HepG2 (cell line): Measurements from ENCODE around the gene PPAN. TPM values are rescaled to one million over a fixed set of nuclear protein-coding genes. Genes with fewer than 3 reads are reported as not detected.
A peak's percentile ranks its signal among the peaks of the same experiment; 100 is the strongest.

Experiments used
- ATF1 ChIP-seq: IDR thresholded peaks from 2 replicates; pipeline ENCODE4 v1.6.1; 2016; ENCODE audit warnings: mild to moderate bottlenecking, control low read depth
- CEBPB ChIP-seq: IDR thresholded peaks from 2 replicates; pipeline ENCODE4 v1.6.1; 2011; ENCODE audit warnings: low read depth, low read length, improper control_type of control experiment, borderline replicate concordance
- CHD2 ChIP-seq: IDR thresholded peaks from 2 replicates; pipeline ENCODE4 v1.6.1; 2011; ENCODE audit warnings: low read depth, low read length, improper control_type of control experiment
- HCFC1 ChIP-seq: fragments of 150-350 bp; IDR thresholded peaks from 2 replicates; pipeline ENCODE4 v1.6.1; 2014; ENCODE audit warnings: low read depth, low read length
- HNRNPUL1 ChIP-seq: fragments of 200-400 bp; formaldehyde crosslinking; IDR thresholded peaks from 2 replicates; pipeline ENCODE4 v1.6.1; 2017; ENCODE audit warnings: low read depth, mild to moderate bottlenecking, low read length, moderate library complexity
- KLF16 ChIP-seq, 2 experiments: sonication (generic) in 1 of 2; formaldehyde crosslinking in 1 of 2; IDR thresholded peaks; 2 replicates each; pipeline versions ENCODE4 v1.6.1 to v1.8.0; 2016 to 2023; ENCODE audit warnings: missing genetic modification reagents in 2 of 2, missing compliant biosample characterization in 1 of 2
- PHF20 ChIP-seq: sonication (generic); formaldehyde crosslinking; IDR thresholded peaks from 2 replicates; pipeline ENCODE4 v1.5.0; 2020; ENCODE audit warnings: mild to moderate bottlenecking, missing genetic modification reagents
- PRPF4 ChIP-seq: fragments of 200-400 bp; formaldehyde crosslinking; IDR thresholded peaks from 2 replicates; pipeline ENCODE4 v1.6.1; 2016; ENCODE audit warnings: low read length, low read depth; ENCODE audit not compliant: poor library complexity, severe bottlenecking
- SNAPC2 ChIP-seq: sonication (generic); formaldehyde crosslinking; IDR thresholded peaks from 2 replicates; pipeline ENCODE4 v1.8.1; 2022; ENCODE audit warnings: mild to moderate bottlenecking, missing genetic modification reagents
- SNRNP70 ChIP-seq: fragments of 200-400 bp; formaldehyde crosslinking; IDR thresholded peaks from 2 replicates; pipeline ENCODE4 v1.6.1; 2017; ENCODE audit warnings: mild to moderate bottlenecking, low read depth, low read length, moderate library complexity
- SP1 ChIP-seq, 2 experiments: fragments of 450-650 bp in 1 of 2; sonication (generic) in 1 of 2; formaldehyde crosslinking in 1 of 2; IDR thresholded peaks; 2 replicates each; pipeline versions ENCODE4 v1.4.0 to v1.6.1; 2016 to 2020; ENCODE audit warnings: missing genetic modification reagents in 1 of 2
- TBL1XR1 ChIP-seq: fragments of 150-350 bp; IDR thresholded peaks from 2 replicates; pipeline ENCODE4 v1.6.1; 2014; ENCODE audit warnings: borderline replicate concordance, low read length; ENCODE audit not compliant: partially characterized antibody
- TEAD3 ChIP-seq: optimal IDR thresholded peaks from 2 replicates; pipeline ENCODE3; 2016; ENCODE audit warnings: borderline replicate concordance
- THAP11 ChIP-seq: IDR thresholded peaks from 2 replicates; pipeline ENCODE4 v1.6.1; 2016; ENCODE audit warnings: missing biosample characterization, missing genetic modification reagents
- ZFP36L1 ChIP-seq: sonication (generic); formaldehyde crosslinking; IDR thresholded peaks from 2 replicates; pipeline ENCODE4 v1.8.0; 2022; ENCODE audit warnings: mild to moderate bottlenecking, missing genetic modification reagents, moderate library complexity
- ZNF33A ChIP-seq: sonication (generic); formaldehyde crosslinking; IDR thresholded peaks from 2 replicates; pipeline ENCODE4 v1.5.1; 2020; ENCODE audit warnings: missing genetic modification reagents, mild to moderate bottlenecking, moderate library complexity, borderline replicate concordance
- ZNF670 ChIP-seq: sonication (generic); formaldehyde crosslinking; IDR thresholded peaks from 2 replicates; pipeline ENCODE4 v1.8.0; 2022; ENCODE audit warnings: mild to moderate bottlenecking, missing genetic modification reagents, borderline replicate concordance
- ZNF777 ChIP-seq: sonication (generic); formaldehyde crosslinking; IDR thresholded peaks from 2 replicates; pipeline ENCODE4 v1.4.0; 2020; ENCODE audit warnings: missing genetic modification reagents
- ZNF788 ChIP-seq: sonication (generic); formaldehyde crosslinking; IDR thresholded peaks from 2 replicates; pipeline ENCODE4 v1.5.0; 2020; ENCODE audit warnings: mild to moderate bottlenecking, missing genetic modification reagents, borderline replicate concordance
- ZNF816 ChIP-seq: sonication (generic); formaldehyde crosslinking; IDR thresholded peaks from 2 replicates; pipeline ENCODE4 v1.8.0; 2022; ENCODE audit warnings: missing genetic modification reagents, mild to moderate bottlenecking, borderline replicate concordance
- polyA plus RNA-seq, 8 experiments: library from polyadenylated mRNA; depleted of rRNA in 3 of 8; stranded (reverse) in 7 of 8; unstranded in 1 of 8; fragments of >200 nt; fragmentation: Illumina TruSeq in 4 of 8; extraction: Trizol in 4 of 8; gene quantifications; 2 replicates each; pipeline versions ENCODE4 v1.2.1 to v1.2.3, GENCODE V29; 2011 to 2016; ENCODE audit warnings: low read depth in 4 of 8, missing spikeins in 1 of 8, mixed read lengths in 1 of 8; ENCODE audit not compliant: insufficient read depth in 1 of 8
- total RNA-seq, 5 experiments: library from RNA; depleted of rRNA; stranded (reverse); fragments of >200 nt; fragmentation: Illumina TruSeq; extraction: Trizol; gene quantifications; 2 replicates each; pipeline ENCODE4 v1.2.3, GENCODE V29; 2016; ENCODE audit warnings: low read depth in 1 of 5
- TF ChIP-seq, protein P1 (sequence below): sonication (generic); formaldehyde crosslinking; IDR thresholded peaks from 2 replicates; pipeline ENCODE4 v1.4.0; 2020; ENCODE audit warnings: low read depth, mild to moderate bottlenecking, missing genetic modification reagents
- TF ChIP-seq, protein P2 (sequence below): sonication (generic); formaldehyde crosslinking; IDR thresholded peaks from 2 replicates; pipeline ENCODE4 v1.8.0; 2022; ENCODE audit warnings: mild to moderate bottlenecking, missing genetic modification reagents, moderate library complexity
- TF ChIP-seq, protein P3 (sequence below): IDR thresholded peaks from 2 replicates; pipeline ENCODE4 v1.6.1; 2012; ENCODE audit warnings: inconsistent platforms
- TF ChIP-seq, protein P4 (sequence below): sonication (generic); formaldehyde crosslinking; IDR thresholded peaks from 2 replicates; pipeline ENCODE4 v1.4.0; 2020; ENCODE audit warnings: mild to moderate bottlenecking, missing genetic modification reagents
- TF ChIP-seq, protein P5 (sequence below): IDR thresholded peaks from 2 replicates; pipeline ENCODE4 v1.6.1; 2016; ENCODE audit warnings: missing compliant biosample characterization, missing genetic modification reagents, borderline replicate concordance
- TF ChIP-seq, protein P6 (sequence below): sonication (generic); formaldehyde crosslinking; conservative IDR thresholded peaks from 2 replicates; pipeline ENCODE4 v1.4.0; 2020; ENCODE audit warnings: missing genetic modification reagents

Gene PPAN
- total and polyA plus RNA-seq, 2 of the 13 experiments (the other 11 are each of a cell fraction or from before 2014, with no cell fraction given) = 36.2 to 41.9 TPM

DNA sequence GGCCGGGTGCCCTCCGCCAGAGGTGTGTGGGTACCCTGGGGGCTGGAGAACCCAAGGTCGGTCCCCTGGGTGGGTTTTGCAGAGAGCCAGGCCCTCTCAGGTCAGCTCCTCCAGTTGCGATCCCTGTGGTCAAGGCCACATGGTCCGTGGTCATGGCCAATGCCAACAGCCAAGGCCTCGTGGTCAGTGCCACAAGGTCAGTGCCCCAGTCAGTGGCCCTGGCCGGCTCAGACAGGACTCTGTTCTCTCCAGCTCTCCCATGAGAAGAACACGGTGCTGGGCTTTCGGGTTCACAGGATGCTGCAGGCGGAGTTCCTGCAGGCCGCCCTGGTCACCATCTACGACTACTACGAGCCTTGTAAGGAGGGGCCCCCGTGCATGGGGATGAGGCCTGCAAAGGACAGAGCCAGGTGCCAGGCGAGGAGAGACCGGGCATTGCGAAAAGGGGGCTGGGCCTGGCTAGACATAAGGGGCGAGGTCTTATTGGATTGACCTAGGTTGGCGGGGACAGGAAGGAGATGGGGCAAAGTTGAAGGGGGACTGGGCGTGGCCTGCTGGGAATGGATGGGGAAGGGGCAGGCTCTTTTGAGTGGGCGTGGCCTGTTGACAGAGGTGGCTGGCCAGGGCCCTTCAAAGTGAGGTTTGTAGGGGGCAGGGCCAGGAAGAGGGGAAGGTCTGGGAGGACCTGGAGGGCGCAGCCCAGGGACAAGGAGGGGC is 35.3 kb upstream of the PPAN start (continued):
- TF ChIP-seq TBL1XR1 = peak; percentile 81
- no peak for TF ChIP-seq CEBPB
- TF ChIP-seq HNRNPUL1 = no peak
- TF ChIP-seq ZNF33A (CRISPR knock-in tag) = no peak
- TF ChIP-seq THAP11 (CRISPR knock-in tag) = 0 out of 2 replicates have a peak, but pooled peaks have one; percentile 14
- TF ChIP-seq CHD2 = no peak
- TF ChIP-seq ZFP36L1 (CRISPR knock-in tag) = no peak
- TF ChIP-seq, protein P1, sequence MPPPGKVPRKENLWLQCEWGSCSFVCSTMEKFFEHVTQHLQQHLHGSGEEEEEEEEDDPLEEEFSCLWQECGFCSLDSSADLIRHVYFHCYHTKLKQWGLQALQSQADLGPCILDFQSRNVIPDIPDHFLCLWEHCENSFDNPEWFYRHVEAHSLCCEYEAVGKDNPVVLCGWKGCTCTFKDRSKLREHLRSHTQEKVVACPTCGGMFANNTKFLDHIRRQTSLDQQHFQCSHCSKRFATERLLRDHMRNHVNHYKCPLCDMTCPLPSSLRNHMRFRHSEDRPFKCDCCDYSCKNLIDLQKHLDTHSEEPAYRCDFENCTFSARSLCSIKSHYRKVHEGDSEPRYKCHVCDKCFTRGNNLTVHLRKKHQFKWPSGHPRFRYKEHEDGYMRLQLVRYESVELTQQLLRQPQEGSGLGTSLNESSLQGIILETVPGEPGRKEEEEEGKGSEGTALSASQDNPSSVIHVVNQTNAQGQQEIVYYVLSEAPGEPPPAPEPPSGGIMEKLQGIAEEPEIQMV = no peak
- no peak for TF ChIP-seq ATF1 (CRISPR knock-in tag)
- no peak for TF ChIP-seq ZNF777
- TF ChIP-seq SNRNP70 = no peak
- TF ChIP-seq, protein P2, sequence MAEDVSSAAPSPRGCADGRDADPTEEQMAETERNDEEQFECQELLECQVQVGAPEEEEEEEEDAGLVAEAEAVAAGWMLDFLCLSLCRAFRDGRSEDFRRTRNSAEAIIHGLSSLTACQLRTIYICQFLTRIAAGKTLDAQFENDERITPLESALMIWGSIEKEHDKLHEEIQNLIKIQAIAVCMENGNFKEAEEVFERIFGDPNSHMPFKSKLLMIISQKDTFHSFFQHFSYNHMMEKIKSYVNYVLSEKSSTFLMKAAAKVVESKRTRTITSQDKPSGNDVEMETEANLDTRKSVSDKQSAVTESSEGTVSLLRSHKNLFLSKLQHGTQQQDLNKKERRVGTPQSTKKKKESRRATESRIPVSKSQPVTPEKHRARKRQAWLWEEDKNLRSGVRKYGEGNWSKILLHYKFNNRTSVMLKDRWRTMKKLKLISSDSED (CRISPR knock-in tag) = no peak
- no peak for TF ChIP-seq ZNF816 (CRISPR knock-in tag)
- no peak for TF ChIP-seq HCFC1
- TF ChIP-seq SP1 (IDR thresholded peaks at IDR 0.05) = no peak
- peak; percentile 39; the same call in 1 of the 2 replicates for TF ChIP-seq SP1 (CRISPR knock-in tag; IDR thresholded peaks at IDR 0.05)
- no peak for TF ChIP-seq PRPF4
- TF ChIP-seq, protein P3, sequence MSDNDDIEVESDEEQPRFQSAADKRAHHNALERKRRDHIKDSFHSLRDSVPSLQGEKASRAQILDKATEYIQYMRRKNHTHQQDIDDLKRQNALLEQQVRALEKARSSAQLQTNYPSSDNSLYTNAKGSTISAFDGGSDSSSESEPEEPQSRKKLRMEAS = peak; percentile 25; the same call in 1 of the 2 replicates
- TF ChIP-seq, protein P4, sequence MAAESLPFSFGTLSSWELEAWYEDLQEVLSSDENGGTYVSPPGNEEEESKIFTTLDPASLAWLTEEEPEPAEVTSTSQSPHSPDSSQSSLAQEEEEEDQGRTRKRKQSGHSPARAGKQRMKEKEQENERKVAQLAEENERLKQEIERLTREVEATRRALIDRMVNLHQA (CRISPR knock-in tag) = no peak
- TF ChIP-seq TEAD3 = no peak
- no peak for TF ChIP-seq SNAPC2 (CRISPR knock-in tag)
- no peak for TF ChIP-seq PHF20 (CRISPR knock-in tag)
- no peak for TF ChIP-seq KLF16 (CRISPR knock-in tag; IDR thresholded peaks at IDR 0.05)
- TF ChIP-seq ZNF670 = no peak
- TF ChIP-seq, protein P5, sequence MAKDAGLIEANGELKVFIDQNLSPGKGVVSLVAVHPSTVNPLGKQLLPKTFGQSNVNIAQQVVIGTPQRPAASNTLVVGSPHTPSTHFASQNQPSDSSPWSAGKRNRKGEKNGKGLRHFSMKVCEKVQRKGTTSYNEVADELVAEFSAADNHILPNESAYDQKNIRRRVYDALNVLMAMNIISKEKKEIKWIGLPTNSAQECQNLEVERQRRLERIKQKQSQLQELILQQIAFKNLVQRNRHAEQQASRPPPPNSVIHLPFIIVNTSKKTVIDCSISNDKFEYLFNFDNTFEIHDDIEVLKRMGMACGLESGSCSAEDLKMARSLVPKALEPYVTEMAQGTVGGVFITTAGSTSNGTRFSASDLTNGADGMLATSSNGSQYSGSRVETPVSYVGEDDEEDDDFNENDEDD (CRISPR knock-in tag) = no peak
- TF ChIP-seq, protein P6, sequence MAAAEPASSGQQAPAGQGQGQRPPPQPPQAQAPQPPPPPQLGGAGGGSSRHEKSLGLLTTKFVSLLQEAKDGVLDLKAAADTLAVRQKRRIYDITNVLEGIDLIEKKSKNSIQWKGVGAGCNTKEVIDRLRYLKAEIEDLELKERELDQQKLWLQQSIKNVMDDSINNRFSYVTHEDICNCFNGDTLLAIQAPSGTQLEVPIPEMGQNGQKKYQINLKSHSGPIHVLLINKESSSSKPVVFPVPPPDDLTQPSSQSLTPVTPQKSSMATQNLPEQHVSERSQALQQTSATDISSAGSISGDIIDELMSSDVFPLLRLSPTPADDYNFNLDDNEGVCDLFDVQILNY (CRISPR knock-in tag) = no peak
- TF ChIP-seq ZNF788 (CRISPR knock-in tag) = no peak
